ENCODE results near the gene DPF3. TPM values are rescaled to one million over a fixed set of nuclear protein-coding genes. Genes with fewer than 3 reads are reported as not detected.

The DPF3 gene
- total RNA-seq, 1 experiment from 2014 or later: not detected

DNA sequence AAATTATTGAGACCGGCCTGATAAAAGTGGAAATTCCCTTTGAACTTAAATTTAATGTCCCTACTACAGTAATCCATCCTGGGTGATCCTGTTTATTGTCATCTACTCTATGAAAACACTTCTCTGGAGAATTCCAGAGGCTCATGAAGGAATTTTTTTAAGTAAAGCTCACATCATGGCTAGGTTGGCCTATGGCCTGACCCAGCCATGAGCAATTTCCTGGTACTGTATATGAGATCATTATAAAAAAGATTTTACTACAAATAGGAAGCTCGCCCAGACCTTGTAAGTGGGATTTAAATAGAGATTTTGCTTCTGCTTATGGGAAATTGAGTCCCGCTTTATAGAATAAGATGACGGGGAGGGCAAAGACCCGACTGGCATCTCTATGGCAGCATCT lies 215.5 kb downstream of the DPF3 start:
- BruUV-seq (replicated peaks): no TSS peak
- H3K79me2 ChIP-seq (ENCODE audit: low read depth): no peaks in the 10 kb centered on the region
- no peak for DNase-seq
- no peak overlapping the region for H2AFZ ChIP-seq
- no peaks in the 10 kb centered on the region for H4K20me1 ChIP-seq (ENCODE audit: insufficient read depth)
- no peaks in the 10 kb centered on the region for H3K4me1 ChIP-seq (replicated peaks; ENCODE audit: insufficient read depth)
- ChIA-PET CTCF (no interaction called here), POLR2A (ENCODE audit: unreplicated experiment) (no interaction called here)
- no peak overlapping the region for H3K4me3 ChIP-seq
- H3K4me2 ChIP-seq: no peak overlapping the region
- no peaks in the 10 kb centered on the region for H3F3A ChIP-seq (ENCODE audit: insufficient read depth, low read depth)
- no peaks in the 10 kb centered on the region for H3K36me3 ChIP-seq (ENCODE audit: low read depth)
- TF ChIP-seq CTCF (conservative IDR thresholded peaks at IDR 0.05) (no peak), EZH2 (IDR thresholded peaks at IDR 0.05; ENCODE audit: low read depth) (no peak)
- H3K9me3 ChIP-seq (ENCODE audit: insufficient read depth, low read depth): no peaks in the 10 kb centered on the region
- H3K9me2 ChIP-seq (ENCODE audit: insufficient read depth): no peaks in the 10 kb centered on the region
- no peak overlapping the region for H3K27ac ChIP-seq
- intact Hi-C loops (cut with micrococcal nuclease; ENCODE audit: unreplicated experiment): no loop called here
- H3K27me3 ChIP-seq (ENCODE audit: insufficient read depth, low read depth): peaks cover 82% of the 10 kb centered on the region

DNA sequence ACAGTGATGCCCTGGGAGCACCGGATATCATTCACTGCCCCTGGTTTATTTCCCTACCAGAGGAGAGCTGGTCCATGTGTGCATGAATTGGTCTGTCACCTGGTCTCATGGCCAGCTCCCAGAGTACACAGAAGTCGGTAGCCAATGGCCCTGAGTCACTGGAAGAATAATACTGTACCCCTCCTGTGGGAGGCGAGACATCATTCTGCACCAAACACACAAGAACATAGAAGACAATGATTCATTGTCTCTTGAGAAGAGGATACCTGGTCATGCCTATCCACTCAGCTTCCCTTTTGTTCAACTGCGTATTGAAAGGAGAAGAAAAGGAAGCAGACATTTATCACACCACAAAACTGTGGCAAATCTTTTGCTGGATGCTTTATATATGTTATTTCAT lies 216.2 kb downstream of the DPF3 start:
- no peak overlapping the region for H3K4me2 ChIP-seq
- no peak overlapping the region for H3K4me3 ChIP-seq
- peaks cover 85% of the 10 kb centered on the region for H3K27me3 ChIP-seq (ENCODE audit: insufficient read depth, low read depth)
- no peaks in the 10 kb centered on the region for H3K36me3 ChIP-seq (ENCODE audit: low read depth)
- H3K4me1 ChIP-seq (replicated peaks; ENCODE audit: insufficient read depth): no peaks in the 10 kb centered on the region
- no peaks in the 10 kb centered on the region for H4K20me1 ChIP-seq (ENCODE audit: insufficient read depth)
- H3K9me3 ChIP-seq (ENCODE audit: insufficient read depth, low read depth): no peaks in the 10 kb centered on the region
- DNase-seq: no peak
- H3K79me2 ChIP-seq (ENCODE audit: low read depth): no peaks in the 10 kb centered on the region
- BruUV-seq (replicated peaks): no TSS peak
- H3K27ac ChIP-seq: no peak overlapping the region
- ChIA-PET POLR2A (ENCODE audit: unreplicated experiment) (no interaction called here), CTCF (no interaction called here)
- no peak overlapping the region for H2AFZ ChIP-seq
- no peaks in the 10 kb centered on the region for H3F3A ChIP-seq (ENCODE audit: insufficient read depth, low read depth)
- no peaks in the 10 kb centered on the region for H3K9me2 ChIP-seq (ENCODE audit: insufficient read depth)
- intact Hi-C loops (cut with micrococcal nuclease; ENCODE audit: unreplicated experiment): no loop called here
- TF ChIP-seq CTCF (conservative IDR thresholded peaks at IDR 0.05) (no peak), EZH2 (IDR thresholded peaks at IDR 0.05; ENCODE audit: low read depth) (no peak)

DNA sequence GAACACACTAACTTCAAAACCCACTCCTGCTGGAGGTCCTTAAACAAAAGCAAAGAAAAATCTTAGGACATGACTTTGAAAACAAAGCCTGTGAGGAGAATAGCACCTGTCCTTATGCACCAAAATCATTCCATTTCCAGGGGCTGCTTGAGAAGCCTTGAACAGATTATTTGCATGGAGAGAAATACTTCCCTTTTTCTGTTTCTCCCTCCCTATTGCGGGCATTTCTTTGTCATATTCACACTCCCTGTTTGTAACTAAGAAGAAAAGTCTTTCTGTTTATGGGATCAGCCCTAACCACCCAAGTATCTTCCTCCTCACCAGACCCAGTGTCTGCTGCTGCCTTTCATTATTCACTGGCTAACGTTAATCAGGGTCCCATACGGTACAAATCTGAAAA lies 218.8 kb downstream of the DPF3 start:
- Histone ChIP-seq H2AFZ (no peak overlapping the region), H3F3A (ENCODE audit: insufficient read depth, low read depth) (no peaks in the 10 kb centered on the region), H4K20me1 (ENCODE audit: insufficient read depth) (no peaks in the 10 kb centered on the region), H3K36me3 (ENCODE audit: low read depth) (no peaks in the 10 kb centered on the region), H3K4me2 (no peak overlapping the region), H3K79me2 (ENCODE audit: low read depth) (no peaks in the 10 kb centered on the region), H3K9me2 (ENCODE audit: insufficient read depth) (no peaks in the 10 kb centered on the region), H3K9me3 (ENCODE audit: insufficient read depth, low read depth) (no peaks in the 10 kb centered on the region), H3K4me1 (replicated peaks; ENCODE audit: insufficient read depth) (no peaks in the 10 kb centered on the region), H3K27ac (no peak overlapping the region), H3K27me3 (ENCODE audit: insufficient read depth, low read depth) (peaks cover 81% of the 10 kb centered on the region), H3K4me3 (no peak overlapping the region)
- DNase-seq: no peak
- no peak for TF ChIP-seq CTCF (conservative IDR thresholded peaks at IDR 0.05)
- TF ChIP-seq EZH2 (IDR thresholded peaks at IDR 0.05; ENCODE audit: low read depth): no peak
- intact Hi-C loops (cut with micrococcal nuclease; ENCODE audit: unreplicated experiment): no loop called here
- POLR2A ChIA-PET (ENCODE audit: unreplicated experiment): no interaction called here
- BruUV-seq (replicated peaks): no TSS peak
- CTCF ChIA-PET: no interaction called here
